MCF 10A (cell line): ENCODE results near the gene CBFA2T3. TPM values are rescaled to one million over a fixed set of nuclear protein-coding genes. Genes with fewer than 3 reads are reported as not detected.

Source experiments
- BruUV-seq: library from RNA; stranded (reverse); fragments of 400-500 nt; replicated peaks from 2 replicates; lab custom pipeline; 2021; lab: Mats Ljungman, UMichigan
- CTCF ChIA-PET: fragments of 300-600 bp; sonication (Branson Sonifier 250); formaldehyde crosslinking; extraction: SDS; loops from one replicate; lab custom pipeline; 2021; ENCODE audit warnings: antibody characterized with exemption, inconsistent platforms; lab: Yijun Ruan, JAX
- POLR2A ChIA-PET: fragments of 300-600, 350-650 bp; sonication (Branson Sonifier 250); formaldehyde crosslinking; extraction: SDS; loops from one replicate; lab custom pipeline; 2020; ENCODE audit warnings: antibody characterized with exemption, inconsistent platforms; lab: Yijun Ruan, JAX
- DNase-seq: peaks from one replicate; pipeline ENCODE4 v3.0.0-alpha.2; 2018; ENCODE audit not compliant: unreplicated experiment
- H3K27ac Mint-ChIP-seq: one replicate; pipeline ENCODE4 v1.8.0; 2022; ENCODE audit warnings: mild to moderate bottlenecking, low read depth, mixed read lengths; ENCODE audit not compliant: unreplicated experiment
- H3K27me3 Mint-ChIP-seq: one replicate; pipeline ENCODE4 v1.8.0; 2022; ENCODE audit warnings: mixed read lengths; ENCODE audit not compliant: insufficient read depth, unreplicated experiment
- H3K36me3 Mint-ChIP-seq: one replicate; pipeline ENCODE4 v1.8.0; 2022; ENCODE audit warnings: mild to moderate bottlenecking, moderate library complexity, mixed read lengths; ENCODE audit not compliant: insufficient read depth, unreplicated experiment
- H3K4me1 Mint-ChIP-seq: one replicate; pipeline ENCODE4 v1.8.0; 2022; ENCODE audit warnings: mixed read lengths; ENCODE audit not compliant: insufficient read depth, unreplicated experiment
- H3K4me3 Mint-ChIP-seq: one replicate; pipeline ENCODE4 v1.8.0; 2022; ENCODE audit warnings: mild to moderate bottlenecking, moderate library complexity, mixed read lengths; ENCODE audit not compliant: unreplicated experiment
- H3K9me3 Mint-ChIP-seq: one replicate; pipeline ENCODE4 v1.8.0; 2022; ENCODE audit warnings: mixed read lengths; ENCODE audit not compliant: unreplicated experiment
- intact Hi-C: fragments of 100-400 bp; cut with micrococcal nuclease; formaldehyde crosslinking; loops from 2 replicates; pipeline ENCODE4 v1.14.1; 2022
- total RNA-seq: library from RNA; stranded (reverse); gene quantifications from 2 replicates; pipeline ENCODE4 v1.2.3, GENCODE V29; 2022
- TF ChIP-seq, protein P1 (sequence below): fragments of 200-600 bp; IDR thresholded peaks from one replicate; pipeline ENCODE4 v1.8.0; 2022; ENCODE audit warnings: antibody characterized with exemption, mild to moderate bottlenecking; ENCODE audit not compliant: unreplicated experiment

CBFA2T3 gene
- total RNA-seq, 1 experiment from 2014 or later: not detected

DNA sequence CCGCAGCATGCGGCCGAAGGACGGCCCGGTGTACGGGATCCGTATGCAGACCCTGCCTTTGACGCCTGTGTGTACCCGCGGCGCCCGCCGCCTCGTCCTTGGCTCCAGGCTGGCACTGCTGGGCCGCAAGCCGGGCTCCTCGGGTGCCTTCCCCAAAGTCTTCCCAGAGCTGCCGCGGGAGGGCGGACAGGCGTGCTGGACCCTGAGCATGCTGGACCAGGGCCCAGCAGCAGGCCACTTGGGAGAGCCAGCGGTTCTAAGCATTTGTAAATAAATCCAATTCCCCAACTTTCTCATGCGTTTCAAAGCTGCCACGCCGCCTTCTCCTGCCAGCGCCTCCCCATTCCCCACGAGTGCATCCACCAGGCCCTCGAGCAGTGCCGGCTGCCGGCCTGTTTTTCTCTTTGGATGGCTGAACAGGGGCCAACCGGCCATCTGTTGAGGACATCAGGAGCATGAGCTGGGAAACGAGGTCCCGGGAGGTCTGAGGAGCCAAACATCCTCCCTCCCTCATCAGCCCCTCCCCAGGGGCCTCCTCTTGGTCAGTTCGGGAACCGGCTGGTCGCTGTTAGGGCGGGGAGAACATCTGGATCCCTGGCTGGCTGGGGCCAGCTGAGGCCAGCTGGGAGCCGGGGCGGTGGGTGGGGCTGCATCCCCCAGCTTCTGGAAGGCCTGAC is 90.0 kb downstream of the CBFA2T3 start:
- TF ChIP-seq, protein P1, sequence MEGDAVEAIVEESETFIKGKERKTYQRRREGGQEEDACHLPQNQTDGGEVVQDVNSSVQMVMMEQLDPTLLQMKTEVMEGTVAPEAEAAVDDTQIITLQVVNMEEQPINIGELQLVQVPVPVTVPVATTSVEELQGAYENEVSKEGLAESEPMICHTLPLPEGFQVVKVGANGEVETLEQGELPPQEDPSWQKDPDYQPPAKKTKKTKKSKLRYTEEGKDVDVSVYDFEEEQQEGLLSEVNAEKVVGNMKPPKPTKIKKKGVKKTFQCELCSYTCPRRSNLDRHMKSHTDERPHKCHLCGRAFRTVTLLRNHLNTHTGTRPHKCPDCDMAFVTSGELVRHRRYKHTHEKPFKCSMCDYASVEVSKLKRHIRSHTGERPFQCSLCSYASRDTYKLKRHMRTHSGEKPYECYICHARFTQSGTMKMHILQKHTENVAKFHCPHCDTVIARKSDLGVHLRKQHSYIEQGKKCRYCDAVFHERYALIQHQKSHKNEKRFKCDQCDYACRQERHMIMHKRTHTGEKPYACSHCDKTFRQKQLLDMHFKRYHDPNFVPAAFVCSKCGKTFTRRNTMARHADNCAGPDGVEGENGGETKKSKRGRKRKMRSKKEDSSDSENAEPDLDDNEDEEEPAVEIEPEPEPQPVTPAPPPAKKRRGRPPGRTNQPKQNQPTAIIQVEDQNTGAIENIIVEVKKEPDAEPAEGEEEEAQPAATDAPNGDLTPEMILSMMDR: no peak
- Mint-ChIP-seq H3K4me3 (no peak overlapping the region), H3K4me1 (peaks cover 5% of the 10 kb centered on the region), H3K36me3 (no peaks in the 10 kb centered on the region), H3K27ac (no peak overlapping the region), H3K9me3 (no peaks in the 10 kb centered on the region), H3K27me3 (no peaks in the 10 kb centered on the region)
- intact Hi-C loops: no loop called here
- DNase-seq: no peak
- ChIA-PET CTCF (no interaction called here), POLR2A (interaction anchor here (0.7 kb wide), 1 partner anchor 23 kb away, joined by 4 read pairs; no protein-coding TSS in a partner anchor)
- no TSS peak for BruUV-seq

DNA sequence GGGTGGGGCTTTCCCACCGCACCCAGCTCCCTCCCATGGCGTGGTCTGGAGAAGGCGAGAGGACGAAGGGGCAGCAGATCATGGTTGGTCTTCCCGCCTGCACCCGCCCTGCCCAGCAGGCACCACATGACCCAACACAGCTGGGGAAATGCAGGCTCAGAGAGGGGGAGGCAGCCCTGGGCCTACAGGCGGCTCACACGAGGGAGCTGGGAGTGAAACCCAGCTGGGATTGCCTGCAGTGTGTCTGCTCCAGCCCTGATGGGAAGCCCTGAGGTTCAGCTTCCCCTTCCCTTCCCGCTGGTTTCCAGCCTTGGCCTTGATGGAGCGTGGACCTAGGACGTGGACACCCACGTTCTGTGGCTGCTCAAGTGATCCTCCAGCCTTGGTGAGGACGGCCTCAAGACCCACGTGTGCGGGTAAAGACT is 90.6 kb downstream of the CBFA2T3 start:
- BruUV-seq: no TSS peak
- no peaks in the 10 kb centered on the region for H3K9me3 Mint-ChIP-seq
- TF ChIP-seq, protein P1: no peak
- ChIA-PET POLR2A (no interaction called here), CTCF (no interaction called here)
- intact Hi-C loops: no loop called here
- H3K27me3 Mint-ChIP-seq: no peaks in the 10 kb centered on the region
- no peaks in the 10 kb centered on the region for H3K36me3 Mint-ChIP-seq
- H3K27ac Mint-ChIP-seq: no peak overlapping the region
- H3K4me1 Mint-ChIP-seq: peaks cover 6% of the 10 kb centered on the region
- no peak for DNase-seq
- no peak overlapping the region for H3K4me3 Mint-ChIP-seq

DNA sequence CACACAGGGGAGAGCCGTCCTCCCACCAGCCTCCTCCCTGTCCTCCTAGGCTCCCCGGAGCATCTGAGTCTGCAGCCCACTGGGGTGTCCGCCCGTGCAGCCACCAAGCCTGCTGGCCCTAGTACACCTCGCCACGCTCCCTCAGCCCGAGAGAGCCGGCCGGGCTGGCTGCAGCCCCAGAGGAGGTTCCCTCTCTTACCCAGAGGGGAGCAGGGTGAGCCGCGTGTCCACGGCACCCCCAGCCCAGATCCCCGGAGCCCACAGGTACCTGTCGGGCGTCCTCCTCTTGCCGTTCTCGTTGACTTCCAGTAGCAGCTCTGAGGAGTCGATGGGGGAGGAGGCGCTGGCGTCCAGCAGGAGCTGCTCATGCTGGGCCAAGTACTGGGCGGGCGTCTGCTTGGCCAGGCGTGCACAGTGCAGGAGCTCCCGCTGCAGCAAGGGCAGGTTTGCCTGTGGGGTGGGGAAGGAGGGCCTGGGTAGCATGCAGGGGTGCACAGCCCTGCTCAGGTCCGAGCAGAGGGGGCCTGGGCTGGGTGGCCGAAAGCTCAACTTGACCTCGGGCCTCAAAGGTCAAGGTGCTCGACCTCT is 91.2 kb downstream of the CBFA2T3 start:
- POLR2A ChIA-PET: no interaction called here
- Mint-ChIP-seq H3K27ac (no peak overlapping the region), H3K36me3 (no peaks in the 10 kb centered on the region), H3K27me3 (no peaks in the 10 kb centered on the region), H3K9me3 (no peaks in the 10 kb centered on the region), H3K4me1 (peaks cover 6% of the 10 kb centered on the region), H3K4me3 (no peak overlapping the region)
- BruUV-seq: no TSS peak
- intact Hi-C loops: no loop called here
- CTCF ChIA-PET: no interaction called here
- TF ChIP-seq, protein P1: no peak
- no peak for DNase-seq

DNA sequence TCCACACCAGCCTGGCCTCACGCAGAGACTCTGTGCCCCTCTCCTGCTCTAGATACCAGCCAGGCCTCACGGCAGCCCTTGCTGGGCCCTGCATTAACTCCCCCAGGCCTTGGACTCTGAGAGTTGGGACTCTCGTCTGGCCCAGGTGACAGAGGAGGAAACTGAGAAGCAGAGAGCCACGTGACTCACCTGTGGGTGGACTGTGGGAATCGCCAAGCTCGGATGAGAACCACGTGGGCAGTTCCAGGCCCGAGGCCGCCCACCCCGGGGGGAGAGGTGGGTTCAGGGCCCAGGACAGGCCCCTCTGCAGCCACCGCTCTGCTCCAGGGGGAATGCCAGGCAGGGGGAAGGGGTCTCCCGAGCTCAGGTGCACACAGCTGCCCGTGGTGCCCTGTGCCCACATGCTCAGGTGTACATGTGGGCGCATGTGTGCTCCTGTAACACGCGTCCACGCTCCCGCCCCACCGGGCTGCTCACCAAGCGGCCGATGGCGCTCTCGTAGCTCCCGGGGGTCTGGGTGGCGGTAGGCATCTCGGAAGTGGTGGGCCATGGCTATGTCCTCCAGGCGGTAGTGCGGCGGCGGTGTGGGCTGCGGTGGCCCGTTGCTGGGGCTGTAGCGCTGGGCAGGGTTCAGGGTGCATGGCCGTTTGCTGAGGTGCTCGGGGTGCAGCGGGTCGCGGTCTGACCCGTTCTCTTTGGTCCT is 92.3 kb downstream of the CBFA2T3 start:
- ChIA-PET POLR2A (no interaction called here), CTCF (no interaction called here)
- peaks cover 11% of the 10 kb centered on the region for H3K4me1 Mint-ChIP-seq
- TF ChIP-seq, protein P1: no peak
- no TSS peak for BruUV-seq
- H3K9me3 Mint-ChIP-seq: no peaks in the 10 kb centered on the region
- intact Hi-C loops: no loop called here
- H3K4me3 Mint-ChIP-seq: no peak overlapping the region
- no peaks in the 10 kb centered on the region for H3K36me3 Mint-ChIP-seq
- no peak for DNase-seq
- no peaks in the 10 kb centered on the region for H3K27me3 Mint-ChIP-seq
- no peak overlapping the region for H3K27ac Mint-ChIP-seq
